Adrenal gland (tissue), 5 donors: ENCODE data around the gene CHKA.

Source experiments
- CTCF ChIP-seq, 6 experiments: fragments of 450-650 bp in 4 of 6; fragments of 200-600 bp in 2 of 6; sonication (generic) in 1 of 6; IDR thresholded peaks; 1 replicate in 5 of 6; 2 replicates in 1 of 6; pipeline versions ENCODE4 v1.5.1 to v1.8.0; 2016 to 2021; ENCODE audit warnings: antibody characterized with exemption in 6 of 6, mild to moderate bottlenecking in 2 of 6, moderate library complexity in 1 of 6
- POLR2A ChIP-seq, 2 donors: fragments of 450-650 bp; IDR thresholded peaks; one replicate each; pipeline ENCODE4 v1.6.1; 2017; ENCODE audit warnings: antibody characterized with exemption in 2 of 2, mild to moderate bottlenecking in 2 of 2, moderate library complexity in 1 of 2
- donor health status: DM: no; HTN: no; CAD: no.

GRCh38 chr11:68017980-68018729, 103.0 kb downstream of the CHKA start:
- no peak for TF ChIP-seq CTCF (IDR thresholded peaks at IDR 0.05)
- TF ChIP-seq POLR2A (IDR thresholded peaks at IDR 0.05), result no peak
